Panc1 (cell line): ENCODE results near the gene MINDY4. TPM values are rescaled to one million over a fixed set of nuclear protein-coding genes. Genes with fewer than 3 reads are reported as not detected.

Experiments
- ATAC-seq: fragments of 200-7000 bp; cut with Tn5 transposase; 2 replicates; pipeline ENCODE4 v1.9.1; 2020; ENCODE audit warnings: mild to moderate bottlenecking, moderate library complexity
- BruUV-seq: library from RNA; stranded (reverse); fragments of 400-500 nt; replicated peaks from 2 replicates; lab custom pipeline; 2021; lab: Mats Ljungman, UMichigan
- CTCF ChIA-PET: fragments of 300-600 bp; sonication (Branson Sonifier 250); formaldehyde crosslinking; loops from one replicate; lab custom pipeline; 2022; ENCODE audit warnings: antibody characterized with exemption; lab: Charles Lee
- POLR2A ChIA-PET: fragments of 300-600 bp; sonication (Branson Sonifier 250); formaldehyde crosslinking; loops from one replicate; lab custom pipeline; 2022; ENCODE audit warnings: antibody characterized with exemption; lab: Charles Lee
- DNase-seq: peaks from one replicate; pipeline ENCODE4 v3.0.0-alpha.2; 2010; ENCODE audit warnings: low read depth, low spot score
- H3K27ac ChIP-seq: 2 replicates; pipeline ENCODE4 v1.5.1; 2011; ENCODE audit warnings: mild to moderate bottlenecking, low read length, inconsistent platforms
- H3K27me3 ChIP-seq: fragments of 200-500 bp; sonication (Bioruptor generic); 2 replicates; pipeline ENCODE4 v1.6.0; 2014; ENCODE audit warnings: low read length, inconsistent platforms; ENCODE audit not compliant: control insufficient read depth, insufficient read depth
- H3K36me3 ChIP-seq: fragments of 200-500 bp; sonication (Bioruptor generic); 2 replicates; pipeline ENCODE4 v1.5.1; 2014; ENCODE audit warnings: inconsistent platforms, mild to moderate bottlenecking, low read length, moderate library complexity; ENCODE audit not compliant: control insufficient read depth, insufficient read depth
- H3K4me1 ChIP-seq: 2 replicates; pipeline ENCODE4 v1.5.1; 2011; ENCODE audit warnings: inconsistent platforms, mild to moderate bottlenecking, low read length, moderate library complexity; ENCODE audit not compliant: control insufficient read depth, insufficient read depth
- H3K4me3 ChIP-seq, 2 experiments: 2 replicates each; pipeline ENCODE4 v1.5.1; 2011 to 2012; ENCODE audit warnings: low read depth in 2 of 2, low read length in 2 of 2, mild to moderate bottlenecking in 2 of 2, inconsistent platforms in 1 of 2, moderate library complexity in 1 of 2
- H3K9me3 ChIP-seq: fragments of 200-500 bp; sonication (Bioruptor generic); 2 replicates; pipeline ENCODE4 v1.5.1; 2014; ENCODE audit warnings: low read depth, mild to moderate bottlenecking, inconsistent platforms, low read length, moderate library complexity; ENCODE audit not compliant: control insufficient read depth, insufficient read depth
- CTCF ChIP-seq: fragments of 450-650 bp; IDR thresholded peaks from 2 replicates; pipeline ENCODE4 v1.5.1; 2017; ENCODE audit warnings: mild to moderate bottlenecking
- POLR2AphosphoS5 ChIP-seq: IDR thresholded peaks from 2 replicates; pipeline ENCODE4 v1.6.1; 2012; ENCODE audit warnings: mild to moderate bottlenecking, low read depth, low read length, moderate library complexity
- SIN3A ChIP-seq: IDR thresholded peaks from 2 replicates; pipeline ENCODE4 v1.6.1; 2012; ENCODE audit warnings: low read depth, mild to moderate bottlenecking, low read length, moderate library complexity, borderline replicate concordance; ENCODE audit not compliant: insufficient read depth
- TCF7L2 ChIP-seq: IDR thresholded peaks from 2 replicates; pipeline ENCODE4 v1.6.1; 2011; ENCODE audit warnings: mild to moderate bottlenecking, low read depth, low read length, inconsistent platforms
- in situ Hi-C: cut with HindIII; loops from 2 replicates; pipeline ENCODE4 v1.10.0; 2016; ENCODE audit warnings: low sequenced_read_pairs, low pct_unique_long_range_greater_than_20kb
- intact Hi-C: fragments of 100-400 bp; cut with micrococcal nuclease; formaldehyde crosslinking; loops from one replicate; pipeline ENCODE4 v1.10.0; 2022; ENCODE audit not compliant: unreplicated experiment
- total RNA-seq: library from RNA; stranded (reverse); gene quantifications from one replicate; pipeline ENCODE4 v1.2.1, GENCODE V29; 2021; ENCODE audit not compliant: unreplicated experiment
- TF ChIP-seq, protein P1 (sequence below), 2 experiments: IDR thresholded peaks; 2 replicates each; pipeline ENCODE4 v1.6.1; 2011 to 2012; ENCODE audit warnings: low read depth in 2 of 2, control low read depth in 1 of 2, low read length in 1 of 2, mild to moderate bottlenecking in 1 of 2, moderate library complexity in 1 of 2; ENCODE audit not compliant: insufficient read depth in 1 of 2

MINDY4 gene
- total RNA-seq, 1 experiment from 2014 or later = 6.2 TPM

DNA sequence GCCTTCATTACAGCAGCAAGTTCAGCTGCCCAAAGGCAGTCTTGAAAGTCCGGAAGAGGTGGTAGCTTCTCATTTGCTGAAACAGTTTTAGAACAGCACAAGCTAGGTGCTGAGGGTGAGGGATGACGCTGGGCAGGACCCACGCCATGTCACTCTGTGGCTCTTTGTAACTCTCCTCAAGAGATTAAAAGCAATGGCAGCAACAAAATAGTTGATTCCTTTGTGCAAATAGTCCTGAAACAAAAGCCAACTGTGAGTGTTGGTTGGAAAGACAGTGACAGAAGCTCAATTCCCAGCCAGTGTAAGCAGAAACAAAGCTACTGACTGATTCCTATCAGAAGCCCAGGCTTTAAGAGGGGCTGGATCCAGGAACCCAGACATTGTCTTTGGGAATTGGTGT lies 92.9 kb downstream of the MINDY4 start:
- no peaks in the 10 kb centered on the region for H3K27me3 ChIP-seq
- TF ChIP-seq SIN3A (no peak), POLR2AphosphoS5 (no peak), CTCF (no peak), TCF7L2 (no peak)
- TF ChIP-seq, protein P1, sequence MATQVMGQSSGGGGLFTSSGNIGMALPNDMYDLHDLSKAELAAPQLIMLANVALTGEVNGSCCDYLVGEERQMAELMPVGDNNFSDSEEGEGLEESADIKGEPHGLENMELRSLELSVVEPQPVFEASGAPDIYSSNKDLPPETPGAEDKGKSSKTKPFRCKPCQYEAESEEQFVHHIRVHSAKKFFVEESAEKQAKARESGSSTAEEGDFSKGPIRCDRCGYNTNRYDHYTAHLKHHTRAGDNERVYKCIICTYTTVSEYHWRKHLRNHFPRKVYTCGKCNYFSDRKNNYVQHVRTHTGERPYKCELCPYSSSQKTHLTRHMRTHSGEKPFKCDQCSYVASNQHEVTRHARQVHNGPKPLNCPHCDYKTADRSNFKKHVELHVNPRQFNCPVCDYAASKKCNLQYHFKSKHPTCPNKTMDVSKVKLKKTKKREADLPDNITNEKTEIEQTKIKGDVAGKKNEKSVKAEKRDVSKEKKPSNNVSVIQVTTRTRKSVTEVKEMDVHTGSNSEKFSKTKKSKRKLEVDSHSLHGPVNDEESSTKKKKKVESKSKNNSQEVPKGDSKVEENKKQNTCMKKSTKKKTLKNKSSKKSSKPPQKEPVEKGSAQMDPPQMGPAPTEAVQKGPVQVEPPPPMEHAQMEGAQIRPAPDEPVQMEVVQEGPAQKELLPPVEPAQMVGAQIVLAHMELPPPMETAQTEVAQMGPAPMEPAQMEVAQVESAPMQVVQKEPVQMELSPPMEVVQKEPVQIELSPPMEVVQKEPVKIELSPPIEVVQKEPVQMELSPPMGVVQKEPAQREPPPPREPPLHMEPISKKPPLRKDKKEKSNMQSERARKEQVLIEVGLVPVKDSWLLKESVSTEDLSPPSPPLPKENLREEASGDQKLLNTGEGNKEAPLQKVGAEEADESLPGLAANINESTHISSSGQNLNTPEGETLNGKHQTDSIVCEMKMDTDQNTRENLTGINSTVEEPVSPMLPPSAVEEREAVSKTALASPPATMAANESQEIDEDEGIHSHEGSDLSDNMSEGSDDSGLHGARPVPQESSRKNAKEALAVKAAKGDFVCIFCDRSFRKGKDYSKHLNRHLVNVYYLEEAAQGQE (IDR thresholded peaks at IDR 0.05; ENCODE audit: insufficient read depth in 1 of 2, low read depth in 2 of 2, low read length in 1 of 2) = no peak
- intact Hi-C loops = no loop called here
- H3K9me3 ChIP-seq = no peaks in the 10 kb centered on the region
- no peaks in the 10 kb centered on the region for H3K36me3 ChIP-seq
- H3K4me1 ChIP-seq = no peaks in the 10 kb centered on the region
- ChIA-PET POLR2A (no interaction called here), CTCF (no interaction called here)
- ATAC-seq (no peak), DNase-seq (no peak)
- H3K27ac ChIP-seq = no peak overlapping the region
- in situ Hi-C loops = no loop called here
- no TSS peak for BruUV-seq
- H3K4me3 ChIP-seq = no peak overlapping the region

- BruUV-seq = no TSS peak
- Histone ChIP-seq H3K27ac (no peak overlapping the region), H3K4me1 (no peaks in the 10 kb centered on the region), H3K27me3 (no peaks in the 10 kb centered on the region), H3K4me3 (no peak overlapping the region), H3K36me3 (no peaks in the 10 kb centered on the region), H3K9me3 (no peaks in the 10 kb centered on the region)
- in situ Hi-C loops (no loop called here), intact Hi-C loops (no loop called here)
- ChIA-PET POLR2A (no interaction called here), CTCF (no interaction called here)
- TF ChIP-seq TCF7L2 (no peak), SIN3A (no peak), CTCF (no peak), POLR2AphosphoS5 (no peak)
- TF ChIP-seq, protein P1 (IDR thresholded peaks at IDR 0.05; ENCODE audit: insufficient read depth in 1 of 2, low read depth in 2 of 2, low read length in 1 of 2) = no peak
- no peak for ATAC-seq
- DNase-seq = no peak
Measured at GRCh38 chr7:30865076-30865475, 93.9 kb downstream of the MINDY4 start.
